Measurements from ENCODE around the gene KCNQ1.

The KCNQ1 gene

GRCh38 chr11:2771758-2772466 lies 327.1 kb downstream of the KCNQ1 start:
- Histone ChIP-seq H3K27ac (ENCODE audit: poor library complexity, severe bottlenecking) (no peak overlapping the region), H3K9me3 (ENCODE audit: severe bottlenecking) (no peaks in the 10 kb centered on the region), H3K36me3 (ENCODE audit: low read depth) (no peaks in the 10 kb centered on the region), H3K4me3 (ENCODE audit: severe bottlenecking) (no peak overlapping the region), H3K27me3 (ENCODE audit: insufficient read depth, poor library complexity, severe bottlenecking) (no peaks in the 10 kb centered on the region), H3K4me1 (ENCODE audit: insufficient read depth, poor library complexity, severe bottlenecking) (peaks cover 10% of the 10 kb centered on the region)
- peak; percentile 62 for DNase-seq (ENCODE audit: low spot score)
- TF ChIP-seq, protein P1, sequence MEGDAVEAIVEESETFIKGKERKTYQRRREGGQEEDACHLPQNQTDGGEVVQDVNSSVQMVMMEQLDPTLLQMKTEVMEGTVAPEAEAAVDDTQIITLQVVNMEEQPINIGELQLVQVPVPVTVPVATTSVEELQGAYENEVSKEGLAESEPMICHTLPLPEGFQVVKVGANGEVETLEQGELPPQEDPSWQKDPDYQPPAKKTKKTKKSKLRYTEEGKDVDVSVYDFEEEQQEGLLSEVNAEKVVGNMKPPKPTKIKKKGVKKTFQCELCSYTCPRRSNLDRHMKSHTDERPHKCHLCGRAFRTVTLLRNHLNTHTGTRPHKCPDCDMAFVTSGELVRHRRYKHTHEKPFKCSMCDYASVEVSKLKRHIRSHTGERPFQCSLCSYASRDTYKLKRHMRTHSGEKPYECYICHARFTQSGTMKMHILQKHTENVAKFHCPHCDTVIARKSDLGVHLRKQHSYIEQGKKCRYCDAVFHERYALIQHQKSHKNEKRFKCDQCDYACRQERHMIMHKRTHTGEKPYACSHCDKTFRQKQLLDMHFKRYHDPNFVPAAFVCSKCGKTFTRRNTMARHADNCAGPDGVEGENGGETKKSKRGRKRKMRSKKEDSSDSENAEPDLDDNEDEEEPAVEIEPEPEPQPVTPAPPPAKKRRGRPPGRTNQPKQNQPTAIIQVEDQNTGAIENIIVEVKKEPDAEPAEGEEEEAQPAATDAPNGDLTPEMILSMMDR (IDR thresholded peaks at IDR 0.05; ENCODE audit: poor library complexity, severe bottlenecking), result no peak
- no peak for ATAC-seq (ENCODE audit: low read depth)

DNA sequence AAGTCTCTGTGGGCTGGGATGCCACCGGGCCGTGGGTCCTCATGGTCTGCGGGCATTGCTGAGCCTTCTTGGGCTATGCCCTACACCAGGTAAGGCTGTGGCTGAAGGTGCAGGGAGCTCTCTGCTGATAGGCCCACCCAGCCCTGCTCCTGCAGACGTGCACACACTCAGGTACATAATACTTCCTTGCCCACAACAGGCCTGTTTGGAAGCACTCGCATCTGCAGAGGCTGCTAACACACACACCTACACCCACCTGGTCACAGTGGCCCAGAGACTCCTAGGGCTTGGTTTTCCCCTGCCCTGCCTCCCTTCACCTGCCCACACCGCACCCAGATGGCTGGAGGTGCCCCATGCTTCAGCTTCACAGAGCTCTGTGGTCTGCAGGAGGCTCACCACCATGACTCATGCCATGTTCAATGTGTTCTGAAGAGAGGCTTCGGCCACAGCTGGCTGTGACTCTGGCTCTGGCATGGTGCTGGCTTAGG lies 327.8 kb downstream of the KCNQ1 start:
- H3K27me3 ChIP-seq (ENCODE audit: insufficient read depth, poor library complexity, severe bottlenecking), result no peaks in the 10 kb centered on the region
- DNase-seq (ENCODE audit: low spot score), result peak; percentile 60

GRCh38 chr11:2774173-2775082 lies 329.6 kb downstream of the KCNQ1 start:
- Histone ChIP-seq H3K27ac (ENCODE audit: poor library complexity, severe bottlenecking) (no peak overlapping the region), H3K27me3 (ENCODE audit: insufficient read depth, poor library complexity, severe bottlenecking) (no peaks in the 10 kb centered on the region), H3K4me1 (ENCODE audit: insufficient read depth, poor library complexity, severe bottlenecking) (peaks cover 26% of the 10 kb centered on the region), H3K4me3 (ENCODE audit: severe bottlenecking) (no peak overlapping the region), H3K36me3 (ENCODE audit: low read depth) (no peaks in the 10 kb centered on the region), H3K9me3 (ENCODE audit: severe bottlenecking) (no peaks in the 10 kb centered on the region)
- DNase-seq (ENCODE audit: low spot score) (no peak), ATAC-seq (ENCODE audit: low read depth) (no peak)
- TF ChIP-seq, protein P1 (IDR thresholded peaks at IDR 0.05; ENCODE audit: poor library complexity, severe bottlenecking), result no peak

More for the DNA sequence above, 327.8 kb downstream of the KCNQ1 start:
- peak; percentile 83 for ATAC-seq (ENCODE audit: low read depth)
- no peaks in the 10 kb centered on the region for H3K9me3 ChIP-seq (ENCODE audit: severe bottlenecking)
- no peaks in the 10 kb centered on the region for H3K36me3 ChIP-seq (ENCODE audit: low read depth)
- TF ChIP-seq, protein P1 (IDR thresholded peaks at IDR 0.05; ENCODE audit: poor library complexity, severe bottlenecking), result no peak
- no peak overlapping the region for H3K4me3 ChIP-seq (ENCODE audit: severe bottlenecking)
- peaks cover 17% of the 10 kb centered on the region for H3K4me1 ChIP-seq (ENCODE audit: insufficient read depth, poor library complexity, severe bottlenecking)
- H3K27ac ChIP-seq (ENCODE audit: poor library complexity, severe bottlenecking), result no peak overlapping the region

GRCh38 chr11:2775083-2775625 lies 330.3 kb downstream of the KCNQ1 start:
- no peak for DNase-seq (ENCODE audit: low spot score)
- H3K27me3 ChIP-seq (ENCODE audit: insufficient read depth, poor library complexity, severe bottlenecking), result no peaks in the 10 kb centered on the region

More at GRCh38 chr11:2775083-2775625, 330.3 kb downstream of the KCNQ1 start:
- Histone ChIP-seq H3K36me3 (ENCODE audit: low read depth) (no peaks in the 10 kb centered on the region), H3K9me3 (ENCODE audit: severe bottlenecking) (no peaks in the 10 kb centered on the region), H3K4me3 (ENCODE audit: severe bottlenecking) (no peak overlapping the region), H3K4me1 (ENCODE audit: insufficient read depth, poor library complexity, severe bottlenecking) (peaks cover 28% of the 10 kb centered on the region), H3K27ac (ENCODE audit: poor library complexity, severe bottlenecking) (no peak overlapping the region)
- no peak for ATAC-seq (ENCODE audit: low read depth)
- TF ChIP-seq, protein P1 (IDR thresholded peaks at IDR 0.05; ENCODE audit: poor library complexity, severe bottlenecking), result no peak
